Stimulated activated CD4-positive, alpha-beta T cell treated with anti-CD3 and anti-CD28 coated beads, Interleukin-4, amount 100 ng/mL, for 4 hours (primary cell): ENCODE data around the gene CREBBP.
"Not testable (repeated sequence)": the region's sequence is repeated elsewhere in the genome, so short reads cannot be mapped to it uniquely, and the experiment has no call there.

Experiments used
- DNase-seq, 2 experiments: peaks; one replicate each; pipeline ENCODE4 v3.0.0-alpha.2; 2020

The CREBBP gene

DNA sequence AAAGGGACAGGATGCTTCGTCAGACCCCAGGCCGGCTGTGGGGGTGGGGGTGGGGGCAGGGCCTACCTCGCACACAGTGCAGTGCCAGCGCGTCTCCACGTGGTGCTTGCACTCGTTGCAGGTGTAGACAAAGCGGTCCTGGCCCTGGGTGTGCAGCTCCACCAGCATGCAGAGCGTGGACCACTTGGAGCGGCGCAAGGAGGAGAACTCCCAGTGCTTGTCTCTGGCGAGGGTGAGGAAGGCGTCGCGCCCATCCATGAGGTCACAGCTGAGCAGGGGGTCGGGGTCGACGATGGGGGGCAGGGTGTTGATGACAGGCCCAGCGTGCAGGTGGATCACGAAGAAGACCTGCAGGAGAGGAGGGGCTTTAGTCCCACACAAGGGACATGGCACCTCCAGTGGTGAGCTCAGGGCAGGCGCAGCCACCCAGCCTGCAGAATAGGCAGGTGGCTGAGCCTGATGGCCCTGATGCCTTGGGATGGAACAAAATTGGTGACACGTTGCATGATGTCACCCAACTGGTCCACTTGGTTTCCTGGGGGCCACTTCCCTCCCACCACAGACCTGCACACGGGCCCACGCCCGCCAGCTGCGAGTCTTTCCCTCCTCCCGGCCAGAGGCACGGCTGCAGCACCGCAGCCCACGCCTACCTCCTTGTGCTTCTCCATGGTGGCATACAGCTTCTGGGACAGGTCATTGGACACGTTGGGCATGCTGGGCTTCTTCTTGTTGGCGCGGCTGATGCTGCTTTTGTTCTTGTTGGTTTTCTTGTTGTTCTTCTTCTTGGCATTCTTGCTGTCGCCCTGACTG lies 149.2 kb downstream of the CREBBP start:
- DNase-seq, result no peak

- no peak for DNase-seq
Observed at GRCh38 chr16:3730161-3731125, 150.1 kb downstream of the CREBBP start.

DNA sequence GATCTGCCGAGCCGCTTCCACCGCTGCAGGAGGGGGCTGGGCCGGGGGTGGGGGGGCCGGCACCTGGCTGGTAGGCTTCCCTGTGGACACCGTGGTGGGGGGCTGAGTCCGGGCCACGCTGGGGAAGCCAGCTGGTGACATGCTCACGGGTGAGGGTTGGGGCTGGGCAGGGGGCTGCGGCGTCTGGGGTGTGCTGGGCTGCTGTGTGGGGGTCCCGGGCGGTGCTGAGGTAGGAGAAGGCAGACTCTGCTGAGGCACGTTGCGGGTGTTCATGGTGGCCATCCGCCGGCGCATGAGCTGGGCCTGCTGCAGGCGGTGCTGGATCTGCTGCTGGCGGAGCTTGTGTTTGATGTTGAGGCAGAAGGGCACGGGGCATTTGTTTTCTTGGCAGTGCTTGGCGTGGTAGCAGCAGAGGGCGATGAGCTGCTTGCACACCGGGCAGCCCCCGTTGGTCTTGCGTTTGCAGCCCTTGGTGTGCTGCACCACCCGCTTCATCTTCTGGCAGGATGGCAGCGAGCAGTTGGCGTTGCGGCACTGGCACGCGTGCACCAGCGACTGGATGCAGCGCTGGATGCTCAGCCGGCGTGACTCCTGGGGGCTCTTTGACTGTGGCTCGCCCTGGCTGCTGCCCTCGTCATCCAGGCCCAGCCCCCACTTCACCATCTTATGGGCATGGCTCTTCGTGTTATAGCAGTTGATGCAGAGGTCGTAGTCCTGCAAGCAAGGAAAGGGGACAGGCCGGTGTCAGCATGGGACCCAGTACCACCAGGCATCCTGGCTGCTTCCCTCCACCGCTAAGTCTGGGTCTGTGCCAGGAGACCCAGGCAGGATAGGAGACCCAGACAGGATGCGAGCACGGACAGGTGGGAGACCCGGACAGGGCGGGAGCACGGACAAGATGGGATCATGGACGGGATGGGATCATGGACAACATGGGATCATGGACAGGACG lies 151.1 kb downstream of the CREBBP start:
- no peak for DNase-seq

- no peak for DNase-seq
Observed at GRCh38 chr16:3728424-3729160, 151.9 kb downstream of the CREBBP start.

GRCh38 chr16:3727806-3728381 lies 152.6 kb downstream of the CREBBP start:
- DNase-seq, result no peak

- DNase-seq, result no peak
Observed at GRCh38 chr16:3726021-3726687, 154.4 kb downstream of the CREBBP start.

- no peak for DNase-seq
Observed at GRCh38 chr16:3725276-3725675, 155.2 kb downstream of the CREBBP start.

DNA sequence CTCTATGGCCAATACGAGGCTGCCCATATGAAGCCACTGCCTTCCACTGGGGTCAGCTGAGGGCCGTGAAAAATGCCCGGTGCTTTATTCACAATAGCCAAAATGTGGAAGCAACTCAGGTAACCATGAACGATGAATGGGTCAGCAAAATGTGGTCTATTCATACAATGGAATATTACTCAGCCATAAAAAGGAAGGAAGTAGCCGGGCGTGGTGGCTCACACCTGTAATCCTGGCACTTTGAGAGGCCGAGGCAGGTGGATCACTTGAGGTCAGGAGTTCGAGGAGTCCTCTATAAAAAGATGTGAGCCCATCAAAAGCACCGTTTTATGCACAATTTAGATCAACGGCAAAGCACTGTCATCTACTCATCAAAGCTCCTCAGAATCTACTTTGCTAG lies 158.0 kb downstream of the CREBBP start:
- no peak for DNase-seq

GRCh38 chr16:3720418-3720817 lies 160.1 kb downstream of the CREBBP start:
- DNase-seq, result no peak

- DNase-seq, result no peak
Observed at GRCh38 chr16:3718628-3719027, 161.9 kb downstream of the CREBBP start.

DNA sequence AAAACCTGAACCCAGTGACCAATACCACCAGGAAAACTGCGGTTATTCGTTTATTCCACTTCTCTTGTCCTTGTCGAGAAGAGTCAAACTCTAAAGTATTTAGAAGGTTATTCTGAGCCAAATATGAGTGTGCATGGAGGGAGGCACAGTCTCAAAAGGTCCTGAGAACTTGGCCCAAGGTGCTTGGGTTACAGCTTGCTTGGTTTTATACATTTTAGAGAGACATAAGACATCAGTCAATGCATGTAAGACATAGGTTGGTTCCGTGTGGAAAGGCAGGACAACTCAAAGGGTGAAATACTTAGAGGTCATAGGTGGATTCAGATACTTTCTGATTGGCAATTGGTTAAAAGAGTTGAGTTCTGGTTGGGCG lies 162.5 kb downstream of the CREBBP start:
- DNase-seq, result no peak

DNA sequence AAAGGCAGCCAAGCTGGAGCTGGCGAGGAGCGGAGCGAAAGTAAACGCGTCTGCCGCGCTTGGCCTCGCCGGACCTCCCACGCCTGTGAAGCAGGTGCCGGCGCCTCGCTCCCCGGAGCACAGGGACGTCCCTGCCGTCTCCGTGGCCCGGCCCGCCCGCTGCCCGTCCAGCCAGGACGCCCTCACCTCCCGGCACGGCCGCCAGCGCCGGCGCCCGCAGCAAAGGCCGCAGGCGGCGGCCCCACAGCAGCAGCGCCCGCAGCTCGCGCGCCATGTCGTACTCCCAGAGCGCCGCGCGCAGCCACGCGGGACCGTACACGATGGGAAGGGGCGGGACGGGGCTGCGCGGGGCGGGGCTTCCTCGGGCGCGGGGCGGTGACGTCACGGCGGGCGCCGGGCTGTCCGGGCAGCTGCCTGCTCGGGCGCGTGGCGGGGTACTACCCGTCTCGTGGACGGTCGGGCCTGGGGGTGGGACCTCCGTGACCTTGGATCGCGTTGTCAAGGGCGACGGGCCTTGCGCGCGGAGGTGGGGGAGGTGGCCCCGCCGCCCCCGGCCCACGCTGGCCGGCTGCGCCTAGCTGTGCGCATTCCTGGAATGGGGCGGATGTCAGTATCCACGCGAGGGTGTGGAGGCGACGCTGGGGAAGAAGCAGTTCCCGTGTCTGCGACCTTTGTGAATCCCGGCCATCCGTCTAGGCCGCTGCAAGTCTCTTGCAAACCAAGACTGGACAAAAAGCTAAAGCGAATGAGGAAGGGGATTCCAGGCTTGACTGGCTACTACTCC lies 163.1 kb downstream of the CREBBP start, which contains the start of gene TRAP1:
Gene TRAP1 (minus strand): TSS at position 290 of the 784 bp plus-strand sequence. CDS start 16 bp downstream, at position 274.
- DNase-seq, result peak; percentile 89 to 97

GRCh38 chr16:3716831-3717234 lies 163.7 kb downstream of the CREBBP start:
- DNase-seq, result peak; percentile 28 to 42

GRCh38 chr16:3715430-3715829 lies 165.1 kb downstream of the CREBBP start:
- no peak for DNase-seq

- DNase-seq, result not testable (repeated sequence)
Observed at GRCh38 chr16:3714378-3714777, 166.1 kb downstream of the CREBBP start.

DNA sequence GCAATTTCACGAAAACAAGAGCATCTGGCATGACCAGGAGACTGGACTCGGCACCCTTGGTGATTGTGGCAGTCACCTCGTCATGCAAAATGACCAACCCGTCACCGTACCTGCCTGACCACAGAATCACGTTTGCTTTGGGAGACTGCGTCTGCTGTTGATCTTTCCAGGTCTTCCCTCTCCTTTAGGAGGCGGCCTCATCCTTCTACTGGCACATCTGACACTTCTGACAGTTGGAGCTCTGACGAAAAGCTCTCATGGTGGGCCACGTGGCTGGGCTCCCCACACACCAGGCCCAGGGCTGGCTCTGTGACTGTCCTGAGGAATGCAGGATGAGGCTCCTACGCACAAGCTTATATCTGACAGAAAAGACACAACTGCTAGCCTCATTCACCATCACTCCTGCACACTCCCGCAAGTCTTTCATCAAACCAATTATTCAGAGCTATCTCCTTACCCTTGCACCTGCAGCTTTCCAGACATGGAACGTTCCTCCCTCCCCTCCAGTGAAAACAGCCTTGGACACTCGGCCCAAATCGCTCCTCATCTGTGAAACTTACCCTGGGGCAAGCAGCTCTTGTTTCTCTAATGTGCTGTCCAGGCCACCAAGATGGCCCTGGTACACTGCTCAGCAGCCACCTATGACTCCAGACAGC lies 166.8 kb downstream of the CREBBP start:
- DNase-seq, result no peak

DNA sequence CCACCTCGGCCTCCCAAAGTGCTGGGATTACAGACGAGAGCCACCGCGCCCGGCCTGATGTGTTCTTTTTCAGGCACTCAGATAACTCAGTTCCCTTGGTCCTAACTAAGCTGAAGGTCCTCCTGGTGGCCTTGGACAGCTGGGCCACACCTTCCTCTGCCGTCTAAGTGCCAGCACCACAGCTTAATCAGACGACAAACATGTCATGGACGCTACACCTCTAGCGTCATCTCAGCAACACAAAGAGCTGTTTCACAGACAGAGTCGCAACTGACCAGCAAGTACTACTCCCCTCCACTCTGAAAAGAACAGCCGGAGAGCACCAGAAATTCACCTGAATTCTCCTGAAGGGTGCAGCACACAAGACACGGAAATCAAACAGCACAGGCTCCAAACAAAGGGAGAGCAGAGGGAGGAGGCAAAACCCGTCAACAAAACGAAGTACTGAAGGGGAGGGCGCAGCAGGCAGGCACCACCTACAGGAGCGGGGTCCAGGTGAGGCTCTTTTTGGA lies 167.6 kb downstream of the CREBBP start:
- DNase-seq, result no peak

- DNase-seq, result no peak
Observed at GRCh38 chr16:3706253-3707012, 174.1 kb downstream of the CREBBP start.
